SK-N-SH treated with all-trans-retinoic acid at 6 μM for 48 hours (cell line): ENCODE results near the gene ITGB7.
A peak's percentile ranks its signal among the peaks of the same experiment; 100 is the strongest.

Experiments used
- ATAC-seq: fragments of 200-7000 bp; cut with Tn5 transposase; 3 replicates; pipeline ENCODE4 v1.9.1; 2020; ENCODE audit warnings: mild to moderate bottlenecking, moderate library complexity
- ARNTL ChIP-seq: fragments of 450-650 bp; formaldehyde crosslinking; IDR thresholded peaks from 2 replicates; pipeline ENCODE4 v1.5.0; 2020; ENCODE audit warnings: low read depth, mild to moderate bottlenecking, moderate library complexity, borderline replicate concordance
- BACH2 ChIP-seq: fragments of 250-450 bp; sonication (Bioruptor Pico); IDR thresholded peaks from 2 replicates; pipeline ENCODE4 v1.9.0; 2021; ENCODE audit warnings: mild to moderate bottlenecking, borderline replicate concordance
- CREB5 ChIP-seq: fragments of 250-450 bp; sonication (Bioruptor Pico); IDR thresholded peaks from 2 replicates; pipeline ENCODE4 v1.5.1; 2020; ENCODE audit warnings: low read depth, mild to moderate bottlenecking, moderate library complexity
- CSDC2 ChIP-seq: fragments of 250-450 bp; sonication (Bioruptor Pico); IDR thresholded peaks from 2 replicates; pipeline ENCODE4 v1.5.0; 2020; ENCODE audit warnings: mild to moderate bottlenecking, moderate library complexity
- CSRNP3 ChIP-seq: fragments of 250-450 bp; sonication (Bioruptor Pico); IDR thresholded peaks from 2 replicates; pipeline ENCODE4 v1.5.1; 2021; ENCODE audit warnings: mild to moderate bottlenecking, moderate library complexity
- ESRRG ChIP-seq: fragments of 250-450 bp; sonication (Bioruptor Pico); IDR thresholded peaks from 2 replicates; pipeline ENCODE4 v1.6.1; 2021; ENCODE audit warnings: mild to moderate bottlenecking
- GLIS3 ChIP-seq: fragments of 250-450 bp; sonication (Bioruptor Pico); IDR thresholded peaks from 2 replicates; pipeline ENCODE4 v1.5.0; 2020; ENCODE audit warnings: mild to moderate bottlenecking, moderate library complexity
- PPARA ChIP-seq: fragments of 250-450 bp; sonication (Bioruptor Pico); IDR thresholded peaks from 2 replicates; pipeline ENCODE4 v1.5.0; 2020; ENCODE audit warnings: mild to moderate bottlenecking, borderline replicate concordance
- RARB ChIP-seq: fragments of 250-450 bp; sonication (Bioruptor Pico); IDR thresholded peaks from 2 replicates; pipeline ENCODE4 v1.8.0; 2021; ENCODE audit warnings: mild to moderate bottlenecking, moderate library complexity
- TCF4 ChIP-seq: fragments of 250-450 bp; sonication (Bioruptor Pico); IDR thresholded peaks from 2 replicates; pipeline ENCODE4 v1.8.0; 2021; ENCODE audit warnings: mild to moderate bottlenecking, moderate library complexity, borderline replicate concordance
- TOX ChIP-seq: fragments of 250-450 bp; sonication (Bioruptor Pico); IDR thresholded peaks from 2 replicates; pipeline ENCODE4 v1.8.0; 2021; ENCODE audit warnings: mild to moderate bottlenecking, moderate library complexity, borderline replicate concordance
- TSHZ2 ChIP-seq: fragments of 250-450 bp; sonication (Bioruptor Pico); IDR thresholded peaks from 2 replicates; pipeline ENCODE4 v1.5.0; 2020; ENCODE audit warnings: mild to moderate bottlenecking, moderate library complexity
- ZC3H10 ChIP-seq: fragments of 250-450 bp; sonication (Bioruptor Pico); IDR thresholded peaks from 2 replicates; pipeline ENCODE4 v1.5.1; 2021; ENCODE audit warnings: mild to moderate bottlenecking, moderate library complexity
- ZFP3 ChIP-seq: fragments of 250-450 bp; sonication (Bioruptor Pico); IDR thresholded peaks from 2 replicates; pipeline ENCODE4 v1.5.0; 2020; ENCODE audit warnings: mild to moderate bottlenecking, moderate library complexity
- ZFP30 ChIP-seq: fragments of 450-650 bp; formaldehyde crosslinking; IDR thresholded peaks from 2 replicates; pipeline ENCODE4 v1.5.0; 2022; ENCODE audit warnings: mild to moderate bottlenecking, moderate library complexity
- ZNF565 ChIP-seq: fragments of 450-650 bp; formaldehyde crosslinking; conservative IDR thresholded peaks from 2 replicates; pipeline ENCODE4 v1.5.0; 2020; ENCODE audit warnings: low read depth, mild to moderate bottlenecking, moderate library complexity
- ZNF8 ChIP-seq: fragments of 450-650 bp; formaldehyde crosslinking; IDR thresholded peaks from 2 replicates; pipeline ENCODE4 v1.5.0; 2020; ENCODE audit warnings: mild to moderate bottlenecking, moderate library complexity
- TF ChIP-seq, protein P1 (sequence below): fragments of 250-450 bp; sonication (Bioruptor Pico); IDR thresholded peaks from 2 replicates; pipeline ENCODE4 v1.8.0; 2020; ENCODE audit warnings: mild to moderate bottlenecking, moderate library complexity, borderline replicate concordance
- TF ChIP-seq, protein P2 (sequence below): fragments of 250-450 bp; sonication (Bioruptor Pico); IDR thresholded peaks from 2 replicates; pipeline ENCODE4 v1.8.0; 2021; ENCODE audit warnings: low read depth, mild to moderate bottlenecking, moderate library complexity, borderline replicate concordance

ITGB7 gene

GRCh38 chr12:53253298-53253697, 46.2 kb upstream of the ITGB7 start:
- no peak for ATAC-seq
- TF ChIP-seq ZNF565 (CRISPR knock-in tag) (no peak), CSDC2 (CRISPR knock-in tag) (no peak), PPARA (CRISPR knock-in tag) (no peak), CSRNP3 (CRISPR knock-in tag) (no peak)

DNA sequence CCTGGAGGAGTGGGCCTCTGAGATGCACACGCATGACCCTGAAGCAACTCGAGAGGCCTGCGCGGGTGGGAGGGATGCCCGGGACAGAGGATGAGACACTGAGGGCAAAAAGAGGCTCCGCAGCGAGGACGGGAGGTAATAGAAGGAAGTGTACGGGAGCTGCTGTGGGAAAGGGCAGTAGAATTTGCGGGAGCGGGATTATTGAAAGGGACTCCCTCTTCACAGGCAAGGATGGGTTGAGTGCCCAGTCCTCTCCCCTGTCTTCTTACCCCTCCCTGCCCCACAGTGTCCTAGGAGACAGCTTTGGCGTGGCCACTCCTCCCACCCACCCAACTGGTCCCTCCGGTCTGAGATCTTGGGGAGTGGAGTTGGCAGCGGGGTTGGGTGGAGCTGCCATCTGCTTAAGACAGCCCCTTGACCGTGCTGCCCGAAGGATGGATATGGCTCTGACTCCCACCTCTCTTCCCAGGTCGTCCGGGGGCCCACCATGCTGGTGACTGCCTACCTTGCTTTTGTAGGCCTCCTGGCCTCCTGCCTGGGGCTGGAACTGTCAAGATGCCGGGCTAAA, 45.4 kb upstream of the ITGB7 start:
- TF ChIP-seq BACH2 (CRISPR knock-in tag), result no peak
- no peak for TF ChIP-seq ZFP3 (CRISPR knock-in tag)
- no peak for TF ChIP-seq ZNF565 (CRISPR knock-in tag)
- TF ChIP-seq ARNTL (CRISPR knock-in tag), result no peak
- no peak for TF ChIP-seq RARB
- TF ChIP-seq CSRNP3 (CRISPR knock-in tag), result no peak
- TF ChIP-seq ZC3H10 (CRISPR knock-in tag), result no peak
- TF ChIP-seq, protein P1, sequence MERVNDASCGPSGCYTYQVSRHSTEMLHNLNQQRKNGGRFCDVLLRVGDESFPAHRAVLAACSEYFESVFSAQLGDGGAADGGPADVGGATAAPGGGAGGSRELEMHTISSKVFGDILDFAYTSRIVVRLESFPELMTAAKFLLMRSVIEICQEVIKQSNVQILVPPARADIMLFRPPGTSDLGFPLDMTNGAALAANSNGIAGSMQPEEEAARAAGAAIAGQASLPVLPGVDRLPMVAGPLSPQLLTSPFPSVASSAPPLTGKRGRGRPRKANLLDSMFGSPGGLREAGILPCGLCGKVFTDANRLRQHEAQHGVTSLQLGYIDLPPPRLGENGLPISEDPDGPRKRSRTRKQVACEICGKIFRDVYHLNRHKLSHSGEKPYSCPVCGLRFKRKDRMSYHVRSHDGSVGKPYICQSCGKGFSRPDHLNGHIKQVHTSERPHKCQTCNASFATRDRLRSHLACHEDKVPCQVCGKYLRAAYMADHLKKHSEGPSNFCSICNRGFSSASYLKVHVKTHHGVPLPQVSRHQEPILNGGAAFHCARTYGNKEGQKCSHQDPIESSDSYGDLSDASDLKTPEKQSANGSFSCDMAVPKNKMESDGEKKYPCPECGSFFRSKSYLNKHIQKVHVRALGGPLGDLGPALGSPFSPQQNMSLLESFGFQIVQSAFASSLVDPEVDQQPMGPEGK (CRISPR knock-in tag), result no peak
- TF ChIP-seq CSDC2 (CRISPR knock-in tag), result no peak
- no peak for TF ChIP-seq TSHZ2 (CRISPR knock-in tag)
- TF ChIP-seq ZNF8 (CRISPR knock-in tag), result no peak
- no peak for TF ChIP-seq PPARA (CRISPR knock-in tag)
- no peak for TF ChIP-seq ESRRG
- no peak for TF ChIP-seq TOX (CRISPR knock-in tag)
- TF ChIP-seq, protein P2, sequence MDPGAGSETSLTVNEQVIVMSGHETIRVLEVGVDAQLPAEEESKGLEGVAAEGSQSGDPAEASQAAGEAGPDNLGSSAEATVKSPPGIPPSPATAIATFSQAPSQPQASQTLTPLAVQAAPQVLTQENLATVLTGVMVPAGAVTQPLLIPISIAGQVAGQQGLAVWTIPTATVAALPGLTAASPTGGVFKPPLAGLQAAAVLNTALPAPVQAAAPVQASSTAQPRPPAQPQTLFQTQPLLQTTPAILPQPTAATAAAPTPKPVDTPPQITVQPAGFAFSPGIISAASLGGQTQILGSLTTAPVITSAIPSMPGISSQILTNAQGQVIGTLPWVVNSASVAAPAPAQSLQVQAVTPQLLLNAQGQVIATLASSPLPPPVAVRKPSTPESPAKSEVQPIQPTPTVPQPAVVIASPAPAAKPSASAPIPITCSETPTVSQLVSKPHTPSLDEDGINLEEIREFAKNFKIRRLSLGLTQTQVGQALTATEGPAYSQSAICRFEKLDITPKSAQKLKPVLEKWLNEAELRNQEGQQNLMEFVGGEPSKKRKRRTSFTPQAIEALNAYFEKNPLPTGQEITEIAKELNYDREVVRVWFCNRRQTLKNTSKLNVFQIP (CRISPR knock-in tag), result no peak
- no peak for TF ChIP-seq ZFP30 (CRISPR knock-in tag)
- ATAC-seq, result peak; percentile 35; the same call in 2 of the 3 replicates

GRCh38 chr12:53251477-53252348, 44.7 kb upstream of the ITGB7 start:
- peak; percentile 88 for ATAC-seq
- TF ChIP-seq CREB5 (CRISPR knock-in tag), result no peak
- no peak for TF ChIP-seq TCF4 (CRISPR knock-in tag)
- no peak for TF ChIP-seq TOX (CRISPR knock-in tag)
- TF ChIP-seq ZC3H10 (CRISPR knock-in tag), result no peak
- no peak for TF ChIP-seq BACH2 (CRISPR knock-in tag)
- no peak for TF ChIP-seq CSDC2 (CRISPR knock-in tag)
- no peak for TF ChIP-seq GLIS3 (CRISPR knock-in tag)
- TF ChIP-seq ARNTL (CRISPR knock-in tag), result no peak
- TF ChIP-seq, protein P2 (CRISPR knock-in tag), result no peak
- no peak for TF ChIP-seq ZFP3 (CRISPR knock-in tag)
- no peak for TF ChIP-seq ESRRG
